NCI-H128 (cell line): ENCODE results near the gene TMA7.
"Not testable (repeated sequence)": the region's sequence is repeated elsewhere in the genome, so short reads cannot be mapped to it uniquely, and the experiment has no call there.

Experiments
- DNase-seq: peaks from one replicate; lab custom pipeline; 2025; ENCODE audit not compliant: unreplicated experiment; lab: John Stamatoyannopoulos, UW

Gene TMA7

DNA sequence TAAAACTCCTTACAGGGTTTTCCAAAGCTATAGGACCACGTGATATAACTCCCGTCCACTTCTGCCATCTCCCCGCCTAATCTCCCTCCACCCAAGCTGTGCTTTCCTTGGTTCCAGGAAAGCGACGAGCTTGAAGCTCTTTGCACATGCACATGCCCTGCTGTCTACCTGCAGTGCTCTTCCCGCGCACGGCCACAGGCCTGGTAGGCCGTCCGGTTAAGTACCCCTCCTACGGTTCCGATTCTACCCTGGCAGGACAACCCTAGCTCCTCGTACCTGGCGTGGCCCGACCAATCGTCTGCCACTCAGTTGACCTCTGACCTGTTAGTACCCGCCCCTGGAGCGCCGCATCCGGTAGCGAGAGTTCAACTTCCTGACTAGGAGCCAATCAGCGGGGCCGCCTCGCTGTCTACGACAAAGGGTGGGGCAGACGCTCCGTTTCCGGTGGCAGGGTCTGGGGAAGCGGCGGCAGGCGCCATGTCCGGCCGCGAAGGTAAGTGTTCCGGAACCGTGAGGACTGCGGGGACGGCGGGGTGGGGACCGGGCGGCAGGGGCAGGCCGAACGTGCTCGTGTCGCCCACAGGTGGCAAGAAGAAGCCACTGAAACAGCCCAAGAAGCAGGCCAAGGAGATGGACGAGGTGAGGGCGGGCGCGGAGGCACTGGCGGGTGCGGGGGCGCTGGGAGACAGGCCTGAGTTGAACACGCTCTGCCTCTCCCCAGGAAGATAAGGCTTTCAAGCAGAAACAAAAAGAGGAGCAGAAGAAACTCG, at the start of gene TMA7, which contains the start of gene CCDC51:
TMA7 (plus strand) TSS at position 438 of the 770 bp plus-strand sequence; CDS start at position 478, 40 bp downstream.
CCDC51 (minus strand) TSS at position 300 of the 770 bp plus-strand sequence. CDS start 4,991 bp downstream, outside the sequence.
- peak; percentile 83 for DNase-seq

DNA sequence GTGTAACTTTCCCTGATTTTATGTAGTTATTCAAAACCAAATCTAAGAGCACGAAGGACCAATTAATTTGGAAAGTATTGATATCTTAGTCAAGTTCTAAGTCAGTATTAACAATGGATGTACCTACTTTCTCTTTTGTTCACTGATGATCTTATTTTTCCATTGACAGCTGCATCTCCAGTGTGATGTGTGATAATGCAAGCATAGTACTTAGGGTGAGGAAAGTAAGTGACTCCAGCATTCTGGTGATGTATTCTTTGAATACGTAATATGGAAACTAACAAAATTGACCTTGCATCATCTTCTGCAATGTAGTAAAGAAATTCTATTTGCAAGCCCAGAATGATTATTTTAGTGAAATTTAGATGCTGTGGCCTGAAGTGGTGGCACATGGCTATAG, 45.7 kb upstream of the TMA7 start:
- DNase-seq, result no peak

DNA sequence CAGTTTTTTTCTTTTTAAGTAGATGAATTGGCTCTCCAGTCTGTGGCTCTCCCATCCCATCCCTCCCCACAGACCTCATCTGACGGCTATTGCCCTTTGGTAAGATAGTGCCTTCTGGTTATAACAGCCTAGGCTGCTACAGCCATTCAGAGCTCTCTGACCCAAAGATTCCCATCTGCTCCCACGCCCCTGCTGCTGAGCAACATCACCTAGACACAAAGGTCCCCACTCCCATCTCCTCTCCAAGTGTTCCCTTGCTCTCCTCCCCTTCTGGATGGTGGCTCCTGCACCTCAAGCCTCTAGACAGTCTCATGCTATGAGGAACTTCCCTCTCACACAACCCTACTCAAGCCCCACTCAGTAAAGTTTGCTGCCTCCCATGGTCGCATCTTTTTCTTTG, 44.3 kb upstream of the TMA7 start:
- DNase-seq, result no peak

DNA sequence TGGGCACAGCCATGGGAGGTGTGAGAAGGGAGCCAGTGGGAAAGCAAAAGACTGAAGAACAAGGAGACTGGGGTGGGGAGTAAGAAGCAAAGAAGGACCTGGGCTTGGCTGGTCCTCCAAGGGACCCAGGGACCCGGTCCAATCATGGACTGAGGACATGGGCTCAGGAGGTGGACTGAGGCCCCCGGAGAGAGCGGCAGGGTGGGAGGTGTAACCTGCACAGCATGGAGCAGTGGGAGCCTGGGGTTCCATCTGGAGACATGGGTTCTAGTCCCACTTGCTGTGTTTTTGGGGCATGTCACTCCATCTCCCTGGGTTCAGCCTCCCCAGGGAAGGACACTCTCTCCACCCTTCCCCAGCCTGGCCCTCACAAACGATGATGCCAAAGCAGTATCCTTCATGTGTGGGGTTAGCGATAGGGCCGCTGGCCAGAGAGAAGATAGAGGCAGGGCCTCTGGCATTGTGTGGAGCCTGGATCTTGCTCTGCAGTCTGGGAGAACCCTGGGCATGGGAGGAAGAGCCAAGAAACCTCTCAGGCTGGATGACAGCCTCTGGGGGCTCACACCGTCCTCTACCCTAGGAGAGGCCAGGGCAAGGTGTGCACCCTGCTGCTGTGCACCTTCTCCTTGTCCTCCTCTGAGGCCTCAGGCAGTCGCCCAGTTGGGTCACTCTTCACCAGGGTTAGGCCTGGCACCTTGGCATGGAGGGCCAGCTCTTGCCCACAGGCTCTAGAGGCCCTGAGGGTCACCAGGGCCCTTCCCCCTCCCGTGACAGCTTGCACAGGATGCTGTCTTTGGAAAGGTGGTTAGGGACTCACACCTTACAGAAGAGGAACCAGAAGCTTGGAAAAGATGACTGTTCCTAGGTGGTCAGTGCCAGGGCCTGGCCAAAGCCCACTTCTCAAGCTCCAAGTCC, 42.0 kb upstream of the TMA7 start:
- DNase-seq, result no peak

DNA sequence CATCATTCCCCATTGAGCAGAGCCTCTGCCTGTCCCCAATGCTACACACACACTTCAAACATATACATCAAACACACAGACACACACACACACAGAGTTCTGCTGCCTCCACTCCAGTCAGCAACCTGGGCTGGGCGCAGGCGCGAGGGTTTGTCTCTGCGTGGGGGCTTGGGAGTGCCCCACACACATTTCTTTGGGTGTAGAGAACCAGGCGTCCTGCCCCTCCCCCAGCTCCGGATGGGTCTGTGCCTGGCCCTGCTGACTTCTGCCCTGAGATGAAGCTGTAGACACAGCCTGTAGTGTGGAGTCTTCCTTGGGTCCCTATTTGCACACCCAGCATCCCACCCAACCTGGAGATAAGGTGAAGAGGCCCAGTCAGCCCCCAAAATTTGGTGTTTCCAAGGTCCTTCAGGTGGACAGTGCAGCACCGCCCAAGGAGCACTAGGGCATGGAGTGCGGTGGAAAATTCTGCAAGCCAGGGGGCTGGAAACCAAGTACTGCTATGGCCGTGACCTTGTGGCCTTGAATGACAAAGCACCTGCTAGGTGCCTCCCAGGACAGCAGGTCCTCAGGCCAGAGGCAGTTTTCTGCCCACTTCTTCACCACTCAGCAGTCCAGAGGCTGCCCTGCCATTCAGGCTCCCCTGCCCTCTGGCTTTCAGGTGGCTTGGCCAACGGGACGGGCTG, 41.2 kb upstream of the TMA7 start:
- no peak for DNase-seq

DNA sequence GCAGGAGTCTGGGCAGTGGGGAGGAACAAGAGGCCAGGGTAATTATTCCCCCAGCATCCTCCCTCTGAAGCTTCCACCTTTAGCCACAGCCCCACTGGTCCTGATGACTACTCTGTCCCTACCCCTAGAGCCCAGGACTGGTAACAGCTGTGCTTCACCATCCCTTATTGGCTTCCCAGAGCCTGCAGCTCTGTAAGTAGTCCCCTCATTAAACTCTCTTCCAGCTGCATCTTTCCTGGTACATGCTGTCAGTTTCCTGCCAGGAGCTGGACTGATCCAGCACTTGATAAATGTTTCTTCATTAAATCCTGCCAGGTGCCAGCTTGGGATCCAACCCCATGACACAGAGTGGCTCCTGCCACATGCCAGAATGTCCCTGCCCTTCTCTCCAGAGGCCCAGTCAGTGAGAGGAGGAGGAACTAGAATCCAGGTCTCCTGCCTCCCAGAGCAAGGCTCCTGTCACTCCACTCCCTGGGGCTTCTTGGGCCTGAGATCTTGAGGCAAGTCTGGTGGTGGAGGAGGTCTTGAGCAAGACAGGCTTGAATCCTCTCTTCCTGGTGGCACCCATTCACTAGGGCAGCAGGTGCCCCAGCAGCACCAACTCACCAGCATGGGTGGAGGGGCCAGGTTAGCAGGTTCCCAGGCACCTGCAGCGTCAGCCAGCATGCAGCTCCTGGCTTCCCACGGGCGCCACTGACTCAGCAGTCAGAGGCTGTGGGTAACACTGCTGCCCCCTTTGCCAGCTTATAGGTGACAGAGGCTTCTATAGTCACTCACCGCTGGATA, 40.5 kb upstream of the TMA7 start:
- no peak for DNase-seq

DNA sequence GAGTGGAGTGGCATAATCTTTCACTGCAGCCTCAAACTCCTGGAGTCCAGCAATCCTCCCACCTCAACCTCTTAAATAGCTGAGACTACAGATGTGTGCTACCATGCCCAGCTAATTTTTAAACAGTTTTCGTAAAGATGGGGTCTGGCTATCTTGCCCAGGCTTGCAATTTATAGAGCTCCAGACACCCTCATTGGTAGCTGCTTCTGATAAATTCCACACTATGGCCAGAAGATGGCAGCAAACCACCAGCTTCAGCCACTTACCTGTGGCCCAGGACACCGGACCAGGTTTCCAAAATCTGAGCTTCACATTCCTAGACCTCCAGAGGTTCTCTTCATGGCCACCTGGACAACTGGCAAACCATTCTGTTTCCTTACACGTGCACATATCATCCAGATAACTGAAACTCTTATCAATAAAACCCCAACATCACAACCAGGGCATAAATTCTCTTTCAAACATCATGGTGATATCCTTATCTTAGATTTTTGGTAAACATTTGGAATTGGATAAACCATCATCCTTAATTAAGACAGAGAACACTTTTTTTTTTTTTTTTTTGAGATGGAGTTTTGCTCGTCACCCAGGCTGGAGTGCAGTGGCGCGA, 39.1 kb upstream of the TMA7 start:
- DNase-seq, result peak; percentile 27

DNA sequence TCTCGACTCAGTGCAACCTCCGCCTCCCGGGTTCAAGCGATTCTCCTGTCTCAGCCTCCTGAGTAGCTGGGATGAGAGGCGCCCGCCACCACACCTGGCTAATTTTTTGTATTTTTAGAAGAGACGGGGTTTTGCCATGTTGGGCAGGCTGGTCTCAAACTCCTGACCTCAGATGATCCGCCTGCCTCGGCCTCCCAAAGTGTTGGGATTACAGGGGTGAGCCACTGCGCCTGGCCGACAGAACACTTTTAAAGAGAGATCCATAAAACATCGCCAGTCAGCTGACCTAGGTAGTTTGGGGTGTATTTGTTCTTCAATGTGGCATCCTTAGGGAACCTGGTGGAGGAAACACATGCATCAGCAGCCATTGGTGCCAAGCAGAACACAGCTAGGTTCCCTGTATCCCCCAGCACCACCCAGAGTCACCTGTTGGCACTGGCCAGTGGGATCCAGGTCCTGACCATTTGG, 38.6 kb upstream of the TMA7 start:
- DNase-seq, result not testable (repeated sequence)

DNA sequence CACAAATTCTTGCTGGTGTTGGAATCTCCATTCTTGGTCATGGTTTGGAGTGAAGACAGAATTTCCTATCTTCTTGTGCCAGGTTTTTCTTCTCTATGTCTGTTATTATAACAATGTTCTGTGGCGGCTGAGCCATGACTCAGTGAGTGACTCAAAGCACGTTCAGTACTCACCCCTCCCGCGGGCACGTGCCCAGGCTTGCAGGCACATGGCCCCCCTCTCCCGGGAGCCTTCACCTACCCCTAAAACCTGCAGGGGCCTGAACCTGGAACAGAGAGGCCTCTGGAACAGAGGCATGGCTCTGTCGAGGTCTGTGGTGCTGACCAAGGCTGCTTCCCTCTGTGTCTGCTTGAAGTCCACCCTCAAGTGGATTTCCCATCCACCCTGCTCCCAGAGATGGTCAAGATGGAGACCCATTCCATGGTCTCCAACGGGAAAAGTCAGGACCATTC, 37.8 kb upstream of the TMA7 start:
- no peak for DNase-seq

DNA sequence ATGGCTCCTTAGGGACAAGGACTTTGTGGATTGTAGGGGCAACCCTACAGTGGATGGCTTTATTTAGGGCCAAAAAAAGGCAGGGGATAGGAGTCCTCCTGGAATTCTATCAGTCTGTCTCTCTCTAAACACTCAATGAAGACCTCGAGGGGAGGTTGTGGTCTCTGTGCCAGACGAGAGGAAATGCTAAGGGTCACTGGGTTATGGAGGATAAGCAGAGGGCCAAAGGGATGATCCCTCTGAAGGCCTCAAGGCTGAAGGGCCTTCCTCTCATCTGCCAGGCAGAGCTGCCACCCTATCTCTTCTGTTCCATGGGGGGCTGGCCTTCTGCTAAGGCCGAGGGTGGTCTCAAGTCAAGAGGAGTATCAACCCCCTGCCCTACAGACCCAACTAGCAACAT, 37.1 kb upstream of the TMA7 start:
- DNase-seq, result no peak

DNA sequence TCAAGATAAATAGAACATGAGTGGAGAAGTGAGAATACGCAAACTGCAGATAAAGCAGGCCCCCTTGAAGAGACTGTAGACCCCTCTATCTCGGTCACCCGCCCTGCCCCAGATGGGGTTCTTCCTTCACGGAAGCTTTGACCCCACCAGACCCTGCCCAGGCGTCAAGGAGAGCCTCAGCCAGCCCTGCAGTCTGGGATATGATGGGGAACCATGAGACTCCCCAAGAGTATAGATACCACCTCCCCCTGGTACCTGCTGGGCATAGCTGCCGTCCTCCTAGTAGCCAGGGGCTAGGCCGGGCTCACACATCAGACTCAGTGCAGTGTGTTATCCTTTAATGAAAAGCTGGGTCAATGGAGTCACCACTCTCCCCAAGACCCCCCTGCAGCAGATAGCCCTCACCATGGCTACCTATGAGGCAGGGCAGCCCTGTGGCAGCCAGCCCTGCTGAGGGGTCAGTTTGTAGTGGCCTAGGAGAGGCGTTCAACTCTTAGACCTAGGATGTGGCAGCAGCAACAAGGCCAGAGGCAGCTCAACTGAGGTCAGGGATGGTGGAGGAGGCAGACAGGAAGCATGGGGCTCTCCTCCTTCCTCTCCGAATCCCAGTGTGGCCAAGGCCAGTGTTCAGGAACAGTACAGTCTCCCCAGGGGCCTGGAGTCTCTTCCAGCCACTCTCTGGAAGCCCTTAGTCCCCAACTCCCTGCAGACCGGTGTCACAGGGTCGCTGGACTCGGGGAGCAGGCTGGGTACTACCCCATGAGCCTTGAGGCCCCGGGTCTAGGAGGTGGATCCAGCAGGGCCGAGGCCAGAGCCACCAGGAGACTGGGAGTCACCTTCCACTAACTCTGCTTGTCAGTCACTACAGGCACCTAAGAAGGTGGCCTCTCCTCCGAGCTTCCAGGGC, 36.3 kb upstream of the TMA7 start:
- DNase-seq, result no peak

DNA sequence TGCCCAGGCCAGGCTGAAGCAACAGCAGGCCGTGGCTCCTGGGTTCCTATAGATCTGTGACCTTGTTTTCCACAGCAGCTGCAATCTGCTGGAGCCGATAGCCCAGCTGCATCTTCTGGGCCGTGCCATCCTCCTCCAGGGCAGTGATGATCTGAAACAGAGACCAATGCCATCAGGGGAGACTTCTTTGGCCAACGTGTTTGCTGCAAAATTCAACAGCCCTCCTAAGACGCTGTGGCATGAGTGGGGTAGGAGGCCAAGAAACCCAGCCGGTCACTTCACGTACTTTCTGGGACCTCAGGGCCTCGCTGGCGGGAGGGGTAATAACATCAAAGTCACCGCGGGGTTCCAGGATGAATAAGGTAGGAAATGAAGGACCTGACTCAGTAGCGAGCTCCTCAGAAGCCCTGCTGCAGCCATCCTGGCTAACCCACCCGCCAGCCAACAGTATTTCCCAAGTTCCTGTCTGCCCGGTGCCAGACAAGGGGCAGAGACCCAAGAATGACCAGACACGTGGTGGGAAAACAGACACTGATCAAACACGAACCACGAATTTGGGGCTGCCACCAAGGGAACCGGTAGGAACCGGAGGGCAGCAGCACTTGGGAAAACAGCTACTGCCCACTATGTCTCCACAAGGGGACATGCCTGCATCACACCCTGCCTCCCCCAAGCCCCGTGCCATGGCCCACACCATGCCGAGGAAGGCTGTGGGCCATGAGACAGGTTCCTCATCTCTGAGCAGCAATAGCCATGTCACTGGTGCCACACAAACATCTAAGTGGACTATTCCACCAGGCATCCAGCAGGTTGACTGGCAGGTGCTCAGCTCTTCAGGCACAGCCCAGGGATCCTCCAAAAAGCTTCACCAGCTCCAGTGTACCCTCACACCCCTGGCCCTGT, 35.4 kb upstream of the TMA7 start:
- DNase-seq, result no peak

DNA sequence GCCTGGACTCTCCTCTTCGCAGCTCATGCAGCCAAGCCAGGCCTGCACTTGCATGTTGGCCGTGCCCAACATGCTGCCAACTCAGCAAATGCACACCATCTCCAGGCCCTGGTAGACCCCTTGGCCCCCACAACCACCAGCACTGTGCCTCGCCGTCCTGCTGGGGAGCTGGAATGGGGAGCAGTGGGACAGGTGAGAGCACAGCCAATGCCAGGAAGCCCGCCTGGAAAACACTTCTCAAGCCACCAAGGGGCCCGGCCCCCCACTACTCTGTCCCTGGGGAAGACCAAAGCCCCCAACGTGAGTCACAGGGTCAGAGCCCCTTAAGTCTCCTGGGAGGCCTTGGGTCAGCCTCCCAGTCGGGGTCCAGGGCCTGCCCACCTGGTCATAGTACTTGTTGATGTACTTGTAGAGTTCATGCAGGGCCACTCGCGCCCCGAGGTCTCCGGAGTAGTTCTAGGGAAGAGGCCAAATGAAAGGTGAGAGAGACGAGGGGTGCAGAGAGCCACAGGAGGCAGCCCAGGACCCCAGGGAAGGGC, 34.6 kb upstream of the TMA7 start:
- DNase-seq, result no peak

DNA sequence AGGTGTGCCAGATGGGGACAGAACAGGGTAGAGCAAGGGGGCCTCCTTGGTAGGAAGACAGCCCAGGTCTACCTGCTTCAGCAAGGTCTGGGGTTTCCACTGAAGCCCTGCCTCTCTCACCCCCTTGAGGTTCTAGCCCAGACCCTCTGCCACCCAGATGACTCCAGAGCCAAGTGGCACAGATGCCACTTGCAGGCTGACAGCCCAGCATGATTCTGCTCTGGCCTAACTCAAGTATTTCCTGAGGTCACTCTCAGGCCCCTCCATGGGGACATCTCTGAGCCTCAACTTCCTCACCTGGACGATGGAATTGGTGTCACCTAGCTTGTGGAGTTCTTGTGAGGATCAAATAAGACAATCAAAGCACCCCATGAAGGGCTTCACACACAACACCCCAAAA, 34.1 kb upstream of the TMA7 start:
- DNase-seq, result no peak

DNA sequence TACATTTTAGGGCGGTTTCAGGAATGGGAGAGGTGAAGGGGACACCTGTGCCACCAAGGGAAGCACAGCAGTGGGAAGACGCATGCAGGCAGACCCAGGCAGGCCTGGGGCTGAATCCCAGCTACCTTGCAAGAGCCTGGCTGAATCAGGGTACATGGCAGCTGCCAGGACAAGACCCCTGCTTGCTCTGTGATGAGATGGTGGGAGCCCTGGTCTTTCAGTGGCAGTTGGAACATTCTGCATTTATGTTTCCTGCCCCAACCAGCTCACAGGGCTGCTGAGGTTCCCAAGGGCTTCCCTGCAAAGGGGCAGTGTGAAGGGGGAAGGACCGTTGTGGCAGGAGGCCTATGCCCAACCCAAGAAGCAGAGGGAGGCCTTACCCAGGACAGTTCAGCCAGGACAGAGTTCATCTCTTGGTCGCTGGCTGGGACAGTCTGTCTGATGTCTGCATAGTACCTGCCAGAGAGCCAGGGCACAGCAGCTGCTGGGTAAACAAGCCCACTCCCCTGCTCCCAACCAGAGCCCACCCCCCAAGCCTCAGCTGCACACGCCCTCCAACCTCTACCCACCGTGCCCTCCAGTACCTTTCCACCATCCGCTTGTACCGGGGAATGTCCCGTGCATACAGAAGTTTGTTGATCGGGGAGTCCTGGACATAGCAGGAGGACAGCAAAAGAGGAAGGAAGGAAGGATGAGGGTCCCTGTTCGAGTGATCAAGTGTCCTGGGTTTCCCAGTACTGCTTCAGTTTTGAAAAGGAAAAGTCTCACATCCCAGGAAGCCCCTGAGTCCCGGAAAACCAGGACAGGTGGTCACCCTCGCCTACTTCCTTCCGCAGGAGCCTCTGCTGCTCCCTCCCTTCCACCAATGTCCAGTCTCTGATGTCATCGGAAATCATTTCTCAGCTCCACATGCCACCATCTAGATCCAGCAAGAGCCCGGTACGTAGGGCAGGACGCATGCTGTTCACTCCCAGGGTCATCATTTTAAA, 33.3 kb upstream of the TMA7 start:
- no peak for DNase-seq

DNA sequence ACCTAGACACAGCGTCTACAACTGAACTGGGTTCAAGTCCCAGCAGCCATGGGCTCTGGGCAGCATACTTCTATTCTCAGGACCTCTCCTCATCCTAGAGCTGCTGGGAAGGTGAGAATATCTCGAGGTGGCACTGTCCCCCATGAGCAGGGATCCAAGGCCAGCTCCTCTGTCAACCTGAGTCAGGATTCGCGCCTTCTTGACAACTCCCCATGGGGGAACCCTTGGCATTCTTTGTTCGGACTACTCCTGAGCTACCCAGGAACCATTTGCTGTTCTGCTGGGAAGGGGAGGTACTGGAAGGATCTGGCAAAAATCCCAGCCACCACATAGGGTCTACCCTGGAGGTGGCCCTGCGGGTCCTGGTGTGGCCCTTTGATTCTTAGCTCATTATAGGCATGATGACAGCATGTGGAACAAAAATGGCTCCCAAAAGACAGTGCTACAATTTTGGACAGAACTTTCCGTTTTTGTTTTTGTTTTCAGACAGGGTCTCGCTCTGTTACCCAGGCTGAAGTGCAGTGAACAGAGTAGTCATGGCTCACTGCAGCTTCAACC, 32.4 kb upstream of the TMA7 start:
- no peak for DNase-seq
